Nephron progenitor cell (in vitro differentiated cells): ENCODE data around the gene SDK2.

Experiments
- DNase-seq: peaks from one replicate; pipeline ENCODE4 v3.0.0; 2021
- H3K27ac Mint-ChIP-seq: 2 replicates; pipeline ENCODE4 v1.8.0; 2021; ENCODE audit warnings: mild to moderate bottlenecking, moderate library complexity, mixed read lengths
- H3K27me3 Mint-ChIP-seq: 2 replicates; pipeline ENCODE4 v1.8.0; 2021; ENCODE audit warnings: mild to moderate bottlenecking, low read depth, mixed read lengths; ENCODE audit not compliant: poor library complexity
- H3K36me3 Mint-ChIP-seq: 2 replicates; pipeline ENCODE4 v1.8.0; 2021; ENCODE audit warnings: low read depth, mixed read lengths
- H3K4me1 Mint-ChIP-seq: 2 replicates; pipeline ENCODE4 v1.8.0; 2021; ENCODE audit warnings: mixed read lengths
- H3K4me3 Mint-ChIP-seq: 2 replicates; pipeline ENCODE4 v1.8.0; 2021; ENCODE audit warnings: mild to moderate bottlenecking, moderate library complexity, mixed read lengths
- H3K9me3 Mint-ChIP-seq: 2 replicates; pipeline ENCODE4 v1.8.0; 2021; ENCODE audit warnings: mild to moderate bottlenecking, moderate library complexity, mixed read lengths
- TF ChIP-seq, protein P1 (sequence below): fragments of 200-600 bp; sonication (generic); IDR thresholded peaks from 2 replicates; pipeline ENCODE4 v1.5.0; 2021; ENCODE audit warnings: antibody characterized with exemption

The SDK2 gene

DNA sequence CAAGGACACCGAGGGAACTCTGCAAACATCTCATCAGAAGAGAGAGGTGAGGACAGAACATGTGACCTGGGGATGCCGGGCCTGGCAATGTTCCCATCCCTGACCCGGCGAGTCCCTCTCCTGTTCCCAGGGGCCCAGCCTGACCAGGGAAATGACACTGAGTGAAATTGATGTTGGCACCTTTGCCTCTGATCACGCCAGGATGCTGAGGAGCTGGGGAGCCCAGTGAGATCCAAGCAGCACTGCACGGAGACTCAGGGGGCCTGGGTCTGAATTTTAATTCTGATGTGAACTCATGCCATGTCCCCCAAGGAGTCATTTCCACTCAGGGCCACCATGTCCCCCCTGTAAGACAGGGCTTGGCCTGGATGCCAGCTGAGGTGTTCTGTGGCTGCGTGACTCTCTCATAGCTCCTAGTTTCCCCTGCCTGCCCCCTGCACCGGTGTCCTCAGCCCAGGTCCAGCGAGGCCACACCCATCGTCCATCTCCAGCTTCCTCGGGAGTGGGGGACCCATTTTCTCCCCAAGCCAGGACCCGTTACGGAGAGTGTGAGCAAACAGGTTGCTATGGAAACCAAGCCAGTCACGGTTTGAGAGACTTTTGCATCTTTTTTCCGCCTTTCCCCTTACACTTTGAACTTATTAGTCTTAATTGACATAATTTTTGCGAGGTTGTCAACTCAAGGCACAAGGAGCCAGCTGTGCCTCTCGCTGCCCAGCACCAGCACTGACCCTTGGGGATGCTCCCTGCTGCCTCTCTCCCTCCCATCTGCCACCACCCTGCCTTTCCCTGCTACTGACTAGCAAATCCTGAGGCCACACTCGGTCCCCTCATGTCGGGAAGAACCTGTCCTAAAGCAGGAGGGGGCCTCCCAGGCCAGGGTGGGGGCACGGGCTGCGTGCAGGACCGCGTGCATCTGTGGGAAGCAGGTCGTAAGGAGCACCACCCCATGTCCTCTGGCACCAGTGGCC lies 150.0 kb downstream of the SDK2 start:
- no peak for DNase-seq
- peaks cover 24% of the 10 kb centered on the region for H3K27me3 Mint-ChIP-seq
- TF ChIP-seq, protein P1, sequence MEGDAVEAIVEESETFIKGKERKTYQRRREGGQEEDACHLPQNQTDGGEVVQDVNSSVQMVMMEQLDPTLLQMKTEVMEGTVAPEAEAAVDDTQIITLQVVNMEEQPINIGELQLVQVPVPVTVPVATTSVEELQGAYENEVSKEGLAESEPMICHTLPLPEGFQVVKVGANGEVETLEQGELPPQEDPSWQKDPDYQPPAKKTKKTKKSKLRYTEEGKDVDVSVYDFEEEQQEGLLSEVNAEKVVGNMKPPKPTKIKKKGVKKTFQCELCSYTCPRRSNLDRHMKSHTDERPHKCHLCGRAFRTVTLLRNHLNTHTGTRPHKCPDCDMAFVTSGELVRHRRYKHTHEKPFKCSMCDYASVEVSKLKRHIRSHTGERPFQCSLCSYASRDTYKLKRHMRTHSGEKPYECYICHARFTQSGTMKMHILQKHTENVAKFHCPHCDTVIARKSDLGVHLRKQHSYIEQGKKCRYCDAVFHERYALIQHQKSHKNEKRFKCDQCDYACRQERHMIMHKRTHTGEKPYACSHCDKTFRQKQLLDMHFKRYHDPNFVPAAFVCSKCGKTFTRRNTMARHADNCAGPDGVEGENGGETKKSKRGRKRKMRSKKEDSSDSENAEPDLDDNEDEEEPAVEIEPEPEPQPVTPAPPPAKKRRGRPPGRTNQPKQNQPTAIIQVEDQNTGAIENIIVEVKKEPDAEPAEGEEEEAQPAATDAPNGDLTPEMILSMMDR = no peak
- H3K4me3 Mint-ChIP-seq = no peak overlapping the region
- H3K9me3 Mint-ChIP-seq = no peaks in the 10 kb centered on the region
- no peak overlapping the region for H3K27ac Mint-ChIP-seq
- peaks cover 52% of the 10 kb centered on the region for H3K4me1 Mint-ChIP-seq
- H3K36me3 Mint-ChIP-seq = peaks cover 4% of the 10 kb centered on the region

DNA sequence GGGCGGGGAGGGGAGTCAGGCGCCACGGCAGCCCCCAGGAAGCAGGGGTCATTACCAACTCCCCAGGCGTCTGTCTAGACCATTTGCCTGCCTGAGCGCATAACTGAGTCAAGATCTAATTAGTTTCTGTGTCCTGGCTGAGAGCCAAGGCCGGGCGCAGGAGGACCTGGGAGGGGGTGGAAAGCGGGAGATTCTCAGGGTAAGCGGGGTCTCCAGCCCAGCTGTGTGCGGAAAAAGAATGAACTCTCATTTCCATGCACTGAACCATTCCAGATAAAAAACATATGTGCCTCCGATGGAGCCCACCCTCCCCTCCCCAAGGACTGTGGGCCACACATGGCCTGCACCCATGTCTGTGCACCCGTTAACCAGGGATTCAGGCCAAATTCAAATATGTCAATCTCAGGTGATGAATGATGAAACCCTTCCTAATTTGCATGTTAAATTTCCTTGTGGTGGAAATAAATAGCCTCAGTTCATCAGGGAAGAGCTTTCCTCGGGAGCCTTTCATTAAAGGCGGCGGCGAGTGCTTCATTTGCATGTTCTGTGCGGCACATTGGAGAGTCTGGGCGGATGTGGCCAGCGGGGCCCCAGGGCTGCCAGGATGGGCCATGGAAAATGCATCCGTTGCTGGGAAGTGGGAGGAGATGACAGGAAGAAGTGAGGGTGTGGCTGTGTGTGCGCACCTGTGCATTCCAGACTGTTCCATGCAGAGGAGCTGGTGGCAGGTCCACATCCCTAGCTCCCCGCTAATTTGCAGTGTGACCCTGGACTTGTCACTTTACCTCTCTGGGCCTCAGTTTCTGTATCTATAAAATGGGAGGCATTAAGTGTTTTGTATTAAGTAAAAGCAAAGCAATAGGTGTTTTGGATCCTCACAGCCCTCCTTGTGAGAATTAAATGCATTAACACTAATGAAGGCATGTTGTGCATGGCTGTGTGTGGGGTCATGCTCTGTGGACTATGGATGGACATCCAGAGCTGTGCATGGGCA lies 151.1 kb downstream of the SDK2 start:
- Mint-ChIP-seq H3K27ac (no peak overlapping the region), H3K9me3 (no peaks in the 10 kb centered on the region), H3K27me3 (peaks cover 26% of the 10 kb centered on the region), H3K36me3 (peaks cover 4% of the 10 kb centered on the region), H3K4me1 (peaks cover 47% of the 10 kb centered on the region), H3K4me3 (peak overlapping the region; percentile 20)
- TF ChIP-seq, protein P1 = no peak
- DNase-seq = no peak

DNA sequence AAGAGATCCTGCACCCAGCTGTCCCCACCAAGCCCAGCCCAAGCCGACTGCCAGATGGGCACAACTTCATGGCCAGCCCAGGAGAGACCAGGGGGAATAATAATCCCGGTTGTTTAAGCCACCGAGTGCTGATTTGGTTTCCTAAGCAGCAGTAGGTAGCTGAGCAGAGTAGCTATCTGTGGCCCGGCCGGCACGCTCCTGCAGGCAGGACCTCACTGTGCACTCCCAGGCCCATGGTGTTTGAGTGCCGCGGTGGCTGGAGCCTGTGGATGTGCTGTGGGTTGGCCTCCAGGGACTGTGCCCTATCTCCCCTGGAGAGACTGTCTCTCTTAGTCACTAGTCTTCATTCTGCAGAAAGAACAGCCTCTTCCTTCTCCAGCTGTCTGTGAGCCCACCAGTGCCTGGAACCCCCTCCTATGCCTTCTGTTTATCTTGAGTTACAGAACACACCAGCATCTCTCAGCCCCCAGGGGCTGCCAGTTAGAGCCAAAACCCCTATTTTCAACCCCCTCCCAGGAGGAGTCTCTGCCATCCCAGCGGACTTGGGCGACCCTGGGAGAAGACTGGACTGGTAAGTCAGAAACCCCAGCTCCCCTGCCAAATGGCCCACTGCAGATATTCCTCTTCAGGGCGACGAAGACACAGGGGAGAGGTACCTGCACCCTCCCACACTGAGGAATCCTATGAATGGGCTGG lies 152.0 kb downstream of the SDK2 start:
- Mint-ChIP-seq H3K4me1 (peaks cover 41% of the 10 kb centered on the region), H3K27me3 (peaks cover 22% of the 10 kb centered on the region), H3K36me3 (peaks cover 2% of the 10 kb centered on the region), H3K27ac (no peak overlapping the region), H3K9me3 (no peaks in the 10 kb centered on the region), H3K4me3 (no peak overlapping the region)
- DNase-seq = no peak
- TF ChIP-seq, protein P1 = no peak

DNA sequence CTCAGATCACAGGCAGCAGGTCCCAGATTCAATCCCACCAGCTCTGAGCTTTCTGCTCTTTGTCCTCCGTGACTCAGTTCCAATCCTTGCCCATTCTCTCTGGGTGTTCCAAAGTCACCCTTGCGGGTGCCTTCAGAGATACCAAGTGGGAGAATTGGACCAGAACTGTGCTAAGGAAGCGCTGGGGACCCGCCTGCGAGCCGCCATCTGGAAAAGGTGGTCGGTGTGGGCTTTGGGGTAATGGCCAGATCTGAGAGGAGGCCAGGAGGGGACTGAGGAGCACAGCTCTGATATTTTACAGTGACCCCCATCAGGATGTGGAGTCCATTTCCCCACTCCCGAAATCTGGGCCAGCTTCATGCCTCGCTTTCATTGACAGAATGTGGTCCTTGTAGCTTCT lies 152.6 kb downstream of the SDK2 start:
- peak overlapping the region; percentile 57 for H3K27ac Mint-ChIP-seq
- no peaks in the 10 kb centered on the region for H3K9me3 Mint-ChIP-seq
- no peaks in the 10 kb centered on the region for H3K36me3 Mint-ChIP-seq
- no peak overlapping the region for H3K4me3 Mint-ChIP-seq
- TF ChIP-seq, protein P1 = no peak
- DNase-seq = no peak
- peaks cover 19% of the 10 kb centered on the region for H3K27me3 Mint-ChIP-seq
- H3K4me1 Mint-ChIP-seq = peaks cover 40% of the 10 kb centered on the region

DNA sequence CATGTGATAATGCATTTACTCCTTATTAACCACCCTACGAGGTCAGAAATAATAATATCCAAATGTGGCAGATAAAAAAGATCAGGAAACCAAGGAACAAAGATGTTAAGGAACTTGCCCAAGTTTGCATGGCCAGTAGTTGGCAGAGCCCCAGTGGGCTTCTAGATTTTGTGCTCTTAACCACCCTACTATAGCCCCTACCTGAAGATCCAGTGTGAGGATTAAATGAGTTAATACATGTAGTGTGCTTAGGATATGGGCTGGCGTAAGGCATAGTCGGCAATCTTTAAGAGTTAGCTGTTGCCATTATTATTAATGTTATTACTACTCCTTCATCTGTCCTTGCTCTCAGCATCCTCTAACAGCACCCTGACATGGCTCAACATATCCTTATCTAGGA lies 153.4 kb downstream of the SDK2 start:
- peaks cover 32% of the 10 kb centered on the region for H3K4me1 Mint-ChIP-seq
- peak overlapping the region; percentile 57 for H3K27ac Mint-ChIP-seq
- H3K4me3 Mint-ChIP-seq = no peak overlapping the region
- DNase-seq = no peak
- TF ChIP-seq, protein P1 = no peak
- H3K9me3 Mint-ChIP-seq = peaks cover 4% of the 10 kb centered on the region
- H3K36me3 Mint-ChIP-seq = peaks cover 7% of the 10 kb centered on the region
- H3K27me3 Mint-ChIP-seq = peaks cover 22% of the 10 kb centered on the region
